CD4-positive, alpha-beta T cell treated with Interferon gamma for 1 hour (primary cell): ENCODE data around the gene SCN2A.
A peak's percentile ranks its signal among the peaks of the same experiment; 100 is the strongest.
"Not testable (repeated sequence)": the region's sequence is repeated elsewhere in the genome, so short reads cannot be mapped to it uniquely, and the experiment has no call there.

Experiments used
- DNase-seq: peaks from one replicate; pipeline ENCODE4 v3.0.0-alpha.2; 2020

Gene SCN2A

GRCh38 chr2:165256618-165257017 lies 17.4 kb downstream of the SCN2A start:
- DNase-seq: no peak

- not testable (repeated sequence) for DNase-seq
Measured at GRCh38 chr2:165260347-165260746, 21.1 kb downstream of the SCN2A start.

- DNase-seq: no peak
Measured at GRCh38 chr2:165268754-165269153, 29.5 kb downstream of the SCN2A start.

GRCh38 chr2:165273176-165273575 lies 34.0 kb downstream of the SCN2A start:
- no peak for DNase-seq

- DNase-seq: no peak
Measured at GRCh38 chr2:165274698-165275097, 35.5 kb downstream of the SCN2A start.

- DNase-seq: no peak
Measured at GRCh38 chr2:165275932-165276331, 36.7 kb downstream of the SCN2A start.

GRCh38 chr2:165277295-165277694 lies 38.1 kb downstream of the SCN2A start:
- DNase-seq: no peak

GRCh38 chr2:165277860-165278656 lies 38.8 kb downstream of the SCN2A start:
- DNase-seq: no peak

GRCh38 chr2:165280356-165280755 lies 41.1 kb downstream of the SCN2A start:
- DNase-seq: no peak

GRCh38 chr2:165281387-165281786 lies 42.2 kb downstream of the SCN2A start:
- no peak for DNase-seq

- DNase-seq: no peak
Measured at GRCh38 chr2:165283342-165283741, 44.1 kb downstream of the SCN2A start.

GRCh38 chr2:165287094-165287778 lies 48.0 kb downstream of the SCN2A start:
- DNase-seq: no peak

GRCh38 chr2:165289069-165289468 lies 49.9 kb downstream of the SCN2A start:
- no peak for DNase-seq

- peak; percentile 23 for DNase-seq
Measured at GRCh38 chr2:165293440-165294420, 54.5 kb downstream of the SCN2A start.

- no peak for DNase-seq
Measured at GRCh38 chr2:165294912-165295311, 55.7 kb downstream of the SCN2A start.

- DNase-seq: no peak
Measured at GRCh38 chr2:165295643-165296042, 56.4 kb downstream of the SCN2A start.

- no peak for DNase-seq
Measured at GRCh38 chr2:165305391-165306096, 66.3 kb downstream of the SCN2A start.

GRCh38 chr2:165307317-165307716 lies 68.1 kb downstream of the SCN2A start:
- no peak for DNase-seq

GRCh38 chr2:165311949-165312348 lies 72.7 kb downstream of the SCN2A start:
- DNase-seq: no peak

- no peak for DNase-seq
Measured at GRCh38 chr2:165312999-165313398, 73.8 kb downstream of the SCN2A start.

- no peak for DNase-seq
Measured at GRCh38 chr2:165313509-165313908, 74.3 kb downstream of the SCN2A start.

GRCh38 chr2:165328272-165328671 lies 89.1 kb downstream of the SCN2A start:
- no peak for DNase-seq

GRCh38 chr2:165344276-165344675 lies 105.1 kb downstream of the SCN2A start:
- not testable (repeated sequence) for DNase-seq
